GM23338 (cell line): Measurements from ENCODE around the gene SETD1A. TPM values are rescaled to one million over a fixed set of nuclear protein-coding genes. Genes with fewer than 3 reads are reported as not detected.

Experiments used
- ATAC-seq: fragments of 200-7000 bp; cut with Tn5 transposase; 3 replicates; pipeline ENCODE4 v1.9.1; 2020
- DNase-seq: peaks from one replicate; pipeline ENCODE4 v3.0.0-alpha.2; 2015; ENCODE audit warnings: low spot score
- H2AFZ ChIP-seq: fragments of 200-600 bp; sonication (generic); 2 replicates; pipeline ENCODE4 v1.8.0; 2016; ENCODE audit warnings: antibody characterized with exemption, mild to moderate bottlenecking, moderate library complexity
- H3F3A ChIP-seq: fragments of 200-600 bp; sonication (generic); replicated peaks from 2 replicates; pipeline ENCODE4 v1.8.0; 2017; ENCODE audit warnings: antibody characterized with exemption, mixed run types, low read depth
- H3K27ac ChIP-seq: fragments of 200-600 bp; sonication (generic); 2 replicates; pipeline ENCODE4 v1.6.1; 2016; ENCODE audit warnings: low read depth
- H3K27me3 ChIP-seq: fragments of 200-600 bp; sonication (generic); 2 replicates; pipeline ENCODE4 v1.8.0; 2016; ENCODE audit warnings: mild to moderate bottlenecking, mixed run types, moderate library complexity; ENCODE audit not compliant: insufficient read depth
- H3K36me3 ChIP-seq: fragments of 200-600 bp; sonication (generic); 2 replicates; pipeline ENCODE4 v1.8.0; 2016; ENCODE audit warnings: mild to moderate bottlenecking; ENCODE audit not compliant: insufficient read depth
- H3K4me1 ChIP-seq: fragments of 200-600 bp; sonication (generic); 2 replicates; pipeline ENCODE4 v1.8.0; 2016; ENCODE audit warnings: mild to moderate bottlenecking, moderate library complexity; ENCODE audit not compliant: insufficient read depth
- H3K4me2 ChIP-seq: fragments of 200-600 bp; sonication (generic); 2 replicates; pipeline ENCODE4 v1.7.1; 2017; ENCODE audit warnings: mixed run types
- H3K4me3 ChIP-seq: fragments of 200-600 bp; sonication (generic); 2 replicates; pipeline ENCODE4 v1.6.1; 2016; ENCODE audit warnings: mixed run types
- H3K79me2 ChIP-seq: fragments of 200-600 bp; sonication (generic); replicated peaks from 2 replicates; pipeline ENCODE4 v1.8.0; 2017; ENCODE audit warnings: mild to moderate bottlenecking; ENCODE audit not compliant: insufficient read depth
- H3K9me2 ChIP-seq: fragments of 200-600 bp; sonication (generic); 2 replicates; pipeline ENCODE4 v1.8.0; 2017; ENCODE audit not compliant: insufficient read depth
- H4K20me1 ChIP-seq: fragments of 200-600 bp; sonication (generic); replicated peaks from 2 replicates; pipeline ENCODE4 v1.8.0; 2017; ENCODE audit warnings: mild to moderate bottlenecking; ENCODE audit not compliant: insufficient read depth
- H3K27ac Mint-ChIP-seq: 2 replicates; pipeline ENCODE4 v1.8.0; 2020; ENCODE audit warnings: inconsistent platforms, mild to moderate bottlenecking, moderate library complexity, mixed read lengths
- H3K27me3 Mint-ChIP-seq: 3 replicates; pipeline ENCODE4 v1.8.0; 2022; ENCODE audit warnings: low read depth, mild to moderate bottlenecking, moderate library complexity, mixed read lengths, inconsistent platforms; ENCODE audit not compliant: insufficient read depth, poor library complexity
- H3K36me3 Mint-ChIP-seq: 3 replicates; pipeline ENCODE4 v1.8.0; 2021; ENCODE audit warnings: low read depth, mild to moderate bottlenecking, inconsistent platforms, moderate library complexity, mixed read lengths
- H3K4me1 Mint-ChIP-seq: 3 replicates; pipeline ENCODE4 v1.8.0; 2020; ENCODE audit warnings: mild to moderate bottlenecking, inconsistent platforms, mixed read lengths
- H3K4me3 Mint-ChIP-seq: 3 replicates; pipeline ENCODE4 v1.8.0; 2021; ENCODE audit warnings: moderate library complexity, mild to moderate bottlenecking, inconsistent platforms, mixed read lengths
- H3K9me3 Mint-ChIP-seq: 3 replicates; pipeline ENCODE4 v1.8.0; 2020; ENCODE audit warnings: moderate library complexity, mild to moderate bottlenecking, inconsistent platforms, mixed read lengths
- CREB1 ChIP-seq: fragments of 250-450 bp; sonication (Bioruptor Pico); IDR thresholded peaks from 2 replicates; pipeline ENCODE4 v1.5.0; 2020; ENCODE audit warnings: low read depth, mild to moderate bottlenecking, moderate library complexity
- CTCF ChIP-seq, 2 experiments: fragments of 200-600 bp in 1 of 2; sonication (generic) in 1 of 2; conservative IDR thresholded peaks; 2 replicates each; pipeline versions ENCODE4 v1.5.1 to v1.6.1; 2016 to 2017; ENCODE audit warnings: antibody characterized with exemption in 2 of 2, low read depth in 2 of 2, mild to moderate bottlenecking in 2 of 2, moderate library complexity in 1 of 2
- JUNB ChIP-seq: IDR thresholded peaks from one replicate; pipeline ENCODE4 v1.6.1; 2016; ENCODE audit warnings: antibody characterized with exemption; ENCODE audit not compliant: unreplicated experiment
- NANOG ChIP-seq: IDR thresholded peaks from 2 replicates; pipeline ENCODE4 v1.6.1; 2016; ENCODE audit warnings: antibody characterized with exemption, borderline replicate concordance
- POLR2AphosphoS5 ChIP-seq: IDR thresholded peaks from 2 replicates; pipeline ENCODE4 v1.6.1; 2016; ENCODE audit warnings: antibody characterized with exemption, low read depth
- ZNF114 ChIP-seq: fragments of 250-450 bp; sonication (Bioruptor Pico); IDR thresholded peaks from 2 replicates; pipeline ENCODE4 v1.5.0; 2020; ENCODE audit warnings: mild to moderate bottlenecking, moderate library complexity
- ZNF331 ChIP-seq: fragments of 250-450 bp; sonication (Bioruptor Pico); IDR thresholded peaks from 2 replicates; pipeline ENCODE4 v1.5.0; 2020; ENCODE audit warnings: low read depth, mild to moderate bottlenecking, moderate library complexity
- polyA plus RNA-seq: library from polyadenylated mRNA; unstranded; fragments of >200 nt; fragmentation: Nextera tagmentation; extraction: Ambion mirVana; gene quantifications from 2 replicates; pipeline ENCODE4 v1.2.1, GENCODE V29; 2016
- total RNA-seq: library from RNA; depleted of rRNA; stranded (reverse); fragments of >200 nt; shearing (Covaris generic); gene quantifications from 2 replicates; pipeline ENCODE4 v1.2.3, GENCODE V29; 2014
- TF ChIP-seq, protein P1 (sequence below): IDR thresholded peaks from one replicate; pipeline ENCODE4 v1.6.1; 2018; ENCODE audit warnings: antibody characterized with exemption; ENCODE audit not compliant: unreplicated experiment

SETD1A gene
- total and polyA plus RNA-seq, 2 experiments from 2014 or later, result 10.8 to 21.9 TPM

DNA sequence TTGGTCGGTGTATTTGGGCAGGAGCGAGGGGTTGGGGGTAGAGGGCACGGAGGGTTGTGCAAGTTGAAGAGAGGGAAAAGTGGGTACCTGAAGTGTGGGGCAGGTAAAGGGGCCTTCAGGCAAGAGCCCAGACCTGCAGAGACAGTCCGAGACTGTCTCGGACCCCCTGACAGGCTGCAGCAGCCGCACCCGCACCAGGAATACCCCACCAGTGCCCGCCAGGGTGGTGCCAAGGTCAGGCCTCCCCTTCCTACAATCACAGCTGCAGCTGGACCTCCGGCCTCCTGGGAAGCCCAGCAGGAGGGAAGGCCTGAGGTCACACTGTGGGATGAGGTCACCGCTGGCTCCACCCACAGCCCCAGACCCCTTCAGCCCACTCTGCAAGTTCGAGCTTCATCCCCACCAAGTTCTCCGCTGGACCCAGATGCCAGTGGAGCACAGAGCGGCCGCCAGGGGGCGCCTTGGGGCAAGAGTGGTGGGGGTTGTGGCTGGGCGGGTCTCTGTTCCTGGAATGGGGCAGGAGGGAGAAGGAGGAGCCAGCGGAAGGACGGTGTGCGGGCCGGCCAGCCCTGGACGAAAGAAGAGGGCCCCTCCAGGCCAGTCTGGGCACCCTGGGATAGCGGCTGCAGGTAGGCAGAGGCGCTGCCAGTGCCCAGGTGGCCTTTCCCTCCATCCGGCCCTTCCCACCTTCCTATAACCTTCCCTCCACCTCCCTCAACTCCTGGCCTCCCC, 27.3 kb downstream of the SETD1A start, which contains the start of gene HSD3B7:
HSD3B7 (plus strand) TSS at position 539 of the 732 bp plus-strand sequence. CDS start 452 bp downstream, outside the sequence.
- DNase-seq (peak; percentile 95), ATAC-seq (peak; percentile 82)
- H3K4me1 Mint-ChIP-seq, result peaks cover 6% of the 10 kb centered on the region; the same call in 2 of the 3 replicates
- H3K9me3 Mint-ChIP-seq, result peaks cover 2% of the 10 kb centered on the region; the same call in 1 of the 3 replicates
- Histone ChIP-seq H3K27ac (0 out of 2 replicates have a peak within 1 kb of the TSS, but pooled peaks have one; percentile 19), H3K4me3 (peak within 1 kb of the TSS; percentile 58), H3K36me3 (peaks cover 4% of the 10 kb centered on the region; the same call in 1 of the 2 replicates), H3K27me3 (no peaks in the 10 kb centered on the region), H4K20me1 (no peaks in the 10 kb centered on the region; the same call in 1 of the 2 replicates), H3K4me2 (peak within 1 kb of the TSS; percentile 80), H3K79me2 (no peaks in the 10 kb centered on the region), H3F3A (peaks cover 9% of the 10 kb centered on the region), H2AFZ (no peak within 1 kb of the TSS), H3K9me2 (no peaks in the 10 kb centered on the region), H3K4me1 (no peaks in the 10 kb centered on the region)
- H3K27me3 Mint-ChIP-seq, result peaks cover 9% of the 10 kb centered on the region
- TF ChIP-seq CREB1 (CRISPR knock-in tag) (peak; percentile 74), JUNB (no peak), CTCF (conservative IDR thresholded peaks at IDR 0.05; ENCODE audit: low read depth in 2 of 2) (peak; percentile 87 to 91)
- H3K36me3 Mint-ChIP-seq, result peaks cover 33% of the 10 kb centered on the region
- H3K27ac Mint-ChIP-seq, result peak within 1 kb of the TSS; percentile 67; the same call in 1 of the 2 replicates
- H3K4me3 Mint-ChIP-seq, result peak within 1 kb of the TSS; percentile 65

- Mint-ChIP-seq H3K36me3 (peaks cover 28% of the 10 kb centered on the region), H3K27ac (peak overlapping the region; percentile 67; the same call in 1 of the 2 replicates), H3K4me1 (peaks cover 6% of the 10 kb centered on the region; the same call in 2 of the 3 replicates), H3K27me3 (peaks cover 9% of the 10 kb centered on the region), H3K4me3 (peak overlapping the region; percentile 65), H3K9me3 (peaks cover 2% of the 10 kb centered on the region; the same call in 1 of the 3 replicates)
- H3F3A ChIP-seq, result peaks cover 9% of the 10 kb centered on the region
- peaks cover 4% of the 10 kb centered on the region; the same call in 1 of the 2 replicates for H3K36me3 ChIP-seq
- H3K4me2 ChIP-seq, result peak overlapping the region; percentile 80
- peak overlapping the region; percentile 58 for H3K4me3 ChIP-seq
- H3K9me2 ChIP-seq, result no peaks in the 10 kb centered on the region
- DNase-seq, result peak; percentile 79
- peak; percentile 76 for ATAC-seq
- TF ChIP-seq CTCF (conservative IDR thresholded peaks at IDR 0.05; ENCODE audit: low read depth in 2 of 2) (peak in 1 of 2 experiments; percentile 74; a peak in 2 of 4 replicates), NANOG (no peak), ZNF114 (CRISPR knock-in tag) (no peak), JUNB (no peak), ZNF331 (CRISPR knock-in tag) (no peak), POLR2AphosphoS5 (peak; percentile 37; the same call in 1 of the 2 replicates)
- TF ChIP-seq, protein P1, sequence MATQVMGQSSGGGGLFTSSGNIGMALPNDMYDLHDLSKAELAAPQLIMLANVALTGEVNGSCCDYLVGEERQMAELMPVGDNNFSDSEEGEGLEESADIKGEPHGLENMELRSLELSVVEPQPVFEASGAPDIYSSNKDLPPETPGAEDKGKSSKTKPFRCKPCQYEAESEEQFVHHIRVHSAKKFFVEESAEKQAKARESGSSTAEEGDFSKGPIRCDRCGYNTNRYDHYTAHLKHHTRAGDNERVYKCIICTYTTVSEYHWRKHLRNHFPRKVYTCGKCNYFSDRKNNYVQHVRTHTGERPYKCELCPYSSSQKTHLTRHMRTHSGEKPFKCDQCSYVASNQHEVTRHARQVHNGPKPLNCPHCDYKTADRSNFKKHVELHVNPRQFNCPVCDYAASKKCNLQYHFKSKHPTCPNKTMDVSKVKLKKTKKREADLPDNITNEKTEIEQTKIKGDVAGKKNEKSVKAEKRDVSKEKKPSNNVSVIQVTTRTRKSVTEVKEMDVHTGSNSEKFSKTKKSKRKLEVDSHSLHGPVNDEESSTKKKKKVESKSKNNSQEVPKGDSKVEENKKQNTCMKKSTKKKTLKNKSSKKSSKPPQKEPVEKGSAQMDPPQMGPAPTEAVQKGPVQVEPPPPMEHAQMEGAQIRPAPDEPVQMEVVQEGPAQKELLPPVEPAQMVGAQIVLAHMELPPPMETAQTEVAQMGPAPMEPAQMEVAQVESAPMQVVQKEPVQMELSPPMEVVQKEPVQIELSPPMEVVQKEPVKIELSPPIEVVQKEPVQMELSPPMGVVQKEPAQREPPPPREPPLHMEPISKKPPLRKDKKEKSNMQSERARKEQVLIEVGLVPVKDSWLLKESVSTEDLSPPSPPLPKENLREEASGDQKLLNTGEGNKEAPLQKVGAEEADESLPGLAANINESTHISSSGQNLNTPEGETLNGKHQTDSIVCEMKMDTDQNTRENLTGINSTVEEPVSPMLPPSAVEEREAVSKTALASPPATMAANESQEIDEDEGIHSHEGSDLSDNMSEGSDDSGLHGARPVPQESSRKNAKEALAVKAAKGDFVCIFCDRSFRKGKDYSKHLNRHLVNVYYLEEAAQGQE, result no peak
- H3K27ac ChIP-seq, result no peak overlapping the region
- no peak overlapping the region for H2AFZ ChIP-seq
- H3K79me2 ChIP-seq, result no peaks in the 10 kb centered on the region
- no peaks in the 10 kb centered on the region; the same call in 1 of the 2 replicates for H4K20me1 ChIP-seq
- H3K27me3 ChIP-seq, result no peaks in the 10 kb centered on the region
- no peaks in the 10 kb centered on the region for H3K4me1 ChIP-seq
These were observed 28.0 kb downstream of the SETD1A start for GRCh38 chr16:30985401-30986128.
